K562 (cell line): ENCODE data around the gene RBM22.

Experiments used
- CTCF ChIP-seq, 3 experiments: IDR thresholded peaks in 2 of 3; conservative IDR thresholded peaks in 1 of 3; 2 replicates each; pipeline ENCODE4 v1.5.1; 2011 to 2012; ENCODE audit warnings: low read length in 3 of 3, mild to moderate bottlenecking in 3 of 3, control low read depth in 2 of 3, improper control_type of control experiment in 1 of 3, inconsistent platforms in 1 of 3, low read depth in 1 of 3, mixed read lengths in 1 of 3, moderate library complexity in 1 of 3; ENCODE audit not compliant: insufficient read depth in 2 of 3
- E2F1 ChIP-seq: sonication (generic); formaldehyde crosslinking; IDR thresholded peaks from 2 replicates; pipeline ENCODE4 v1.8.1; 2023; ENCODE audit warnings: mild to moderate bottlenecking, missing genetic modification reagents, moderate library complexity
- RFX5 ChIP-seq: IDR thresholded peaks from 2 replicates; pipeline ENCODE4 v1.6.1; 2011; ENCODE audit warnings: low read depth, mild to moderate bottlenecking, improper control_type of control experiment, low read length
- SMAD3 ChIP-seq: fragments of 450-650 bp; formaldehyde crosslinking; conservative IDR thresholded peaks from 2 replicates; pipeline ENCODE4 v1.4.0; 2020; ENCODE audit warnings: mild to moderate bottlenecking
- ZNF561 ChIP-seq: fragments of 450-650 bp; formaldehyde crosslinking; conservative IDR thresholded peaks from 2 replicates; pipeline ENCODE4 v1.4.0; 2020; ENCODE audit warnings: mild to moderate bottlenecking, moderate library complexity

- TF ChIP-seq ZNF561 (CRISPR knock-in tag), result no peak
- TF ChIP-seq CTCF (IDR thresholded peaks at IDR 0.05 in 2 of 3, conservative IDR thresholded peaks at IDR 0.05 in 1 of 3; ENCODE audit: insufficient read depth in 2 of 3, low read depth in 1 of 3, low read length in 3 of 3), result no peak
- no peak for TF ChIP-seq RFX5
- TF ChIP-seq SMAD3 (CRISPR knock-in tag), result no peak
- no peak for TF ChIP-seq E2F1
Observed at GRCh38 chr5:150738862-150739261, 38.0 kb upstream of the RBM22 start.
